Fibroblast of lung (primary cell): Measurements from ENCODE around the gene BCAS3. TPM values are rescaled to one million over a fixed set of nuclear protein-coding genes. Genes with fewer than 3 reads are reported as not detected.

Source experiments
- DNase-seq, 2 donors: peaks; one replicate each; pipeline versions ENCODE4 v3.0.0 to v3.0.0-alpha.2; 2010; ENCODE audit warnings: low read depth in 2 of 2
- H2AFZ ChIP-seq: 2 replicates; pipeline ENCODE4 v1.5.1; 2012; ENCODE audit warnings: low read length, control low read depth, inconsistent platforms
- H3K27ac ChIP-seq: 2 replicates; pipeline ENCODE4 v1.5.1; 2011; ENCODE audit warnings: low read length, control low read depth; ENCODE audit not compliant: insufficient read depth
- H3K27me3 ChIP-seq: 2 replicates; pipeline ENCODE4 v1.5.1; 2011; ENCODE audit warnings: mild to moderate bottlenecking, low read length; ENCODE audit not compliant: control insufficient read depth, insufficient read depth
- H3K36me3 ChIP-seq: 2 replicates; pipeline ENCODE4 v1.5.1; 2011; ENCODE audit warnings: low read length; ENCODE audit not compliant: control insufficient read depth, insufficient read depth
- H3K4me1 ChIP-seq: 2 replicates; pipeline ENCODE4 v1.5.1; 2011; ENCODE audit warnings: low read length; ENCODE audit not compliant: control insufficient read depth, insufficient read depth; ENCODE audit errors: extremely low read depth
- H3K4me2 ChIP-seq: 2 replicates; pipeline ENCODE4 v1.5.1; 2011; ENCODE audit warnings: low read length, control low read depth; ENCODE audit not compliant: insufficient read depth; ENCODE audit errors: extremely low read depth
- H3K4me3 ChIP-seq, 4 experiments: fragments of 200-600 bp in 1 of 4; sonication (generic) in 1 of 4; replicated peaks in 1 of 4; 2 replicates each; pipeline ENCODE4 v1.5.1; 2011 to 2016; ENCODE audit warnings: low read length in 4 of 4, low read depth in 3 of 4, mild to moderate bottlenecking in 3 of 4, control low read depth in 2 of 4, inconsistent platforms in 1 of 4, mixed read lengths in 1 of 4; ENCODE audit not compliant: insufficient read depth in 1 of 4; ENCODE audit errors: control extremely low read depth in 1 of 4
- H3K79me2 ChIP-seq: 2 replicates; pipeline ENCODE4 v1.5.1; 2012; ENCODE audit warnings: mild to moderate bottlenecking, low read length, inconsistent platforms; ENCODE audit not compliant: control insufficient read depth, insufficient read depth
- H3K9ac ChIP-seq: 2 replicates; pipeline ENCODE4 v1.5.1; 2011; ENCODE audit warnings: mild to moderate bottlenecking, low read length, control low read depth; ENCODE audit not compliant: insufficient read depth
- H3K9me3 ChIP-seq: 2 replicates; pipeline ENCODE4 v1.5.1; 2012; ENCODE audit warnings: low read depth, low read length; ENCODE audit not compliant: control insufficient read depth, insufficient read depth
- H4K20me1 ChIP-seq: 2 replicates; pipeline ENCODE4 v1.5.1; 2011; ENCODE audit warnings: low read length; ENCODE audit not compliant: control insufficient read depth, insufficient read depth; ENCODE audit errors: extremely low read depth
- CTCF ChIP-seq, 2 donors: IDR thresholded peaks in 1 of 2; conservative IDR thresholded peaks in 1 of 2; 1 replicate in 1 of 2; 2 replicates in 1 of 2; pipeline ENCODE4 v1.5.1; 2011 to 2012; ENCODE audit warnings: low read length in 2 of 2, control low read depth in 1 of 2, inconsistent platforms in 1 of 2, low read depth in 1 of 2, mild to moderate bottlenecking in 1 of 2
- EZH2 ChIP-seq: IDR thresholded peaks from 2 replicates; pipeline ENCODE4 v1.5.1; 2012; ENCODE audit warnings: low read length, control low read depth, mild to moderate bottlenecking; ENCODE audit errors: missing control alignments
- polyA plus RNA-seq, 2 donors: library from polyadenylated mRNA; depleted of rRNA in 1 of 2; stranded (reverse) in 1 of 2; unstranded in 1 of 2; fragments of >200 nt; gene quantifications; 2 replicates each; pipeline ENCODE4 v1.2.1, GENCODE V29; 2011 to 2012; ENCODE audit warnings: missing spikeins in 1 of 2
- total RNA-seq: library from RNA; depleted of rRNA; stranded (reverse); fragments of >200 nt; gene quantifications from 2 replicates; pipeline ENCODE4 v1.2.1, GENCODE V29; 2014

The BCAS3 gene
- total and polyA plus RNA-seq, 2 donors (not counting 1 experiment from before 2014, with no cell fraction given), result 9.9 to 43.6 TPM

- no peaks in the 10 kb centered on the region for H3K27me3 ChIP-seq
- DNase-seq, result no peak
- TF ChIP-seq EZH2 (no peak), CTCF (conservative IDR thresholded peaks at IDR 0.05 in 1 of 2, IDR thresholded peaks at IDR 0.05 in 1 of 2; ENCODE audit: low read depth in 1 of 2, low read length in 2 of 2) (no peak)
- H3K27ac ChIP-seq, result no peak overlapping the region
- H3K4me2 ChIP-seq, result no peak overlapping the region
- no peaks in the 10 kb centered on the region for H3K9me3 ChIP-seq
- H3K79me2 ChIP-seq, result peaks cover 58% of the 10 kb centered on the region
- H3K9ac ChIP-seq, result no peak overlapping the region
- H3K4me3 ChIP-seq, result no peak overlapping the region
- H3K36me3 ChIP-seq, result peaks cover 2% of the 10 kb centered on the region
- H3K4me1 ChIP-seq, result peaks cover 25% of the 10 kb centered on the region
- no peaks in the 10 kb centered on the region for H4K20me1 ChIP-seq
- no peak overlapping the region for H2AFZ ChIP-seq
These were observed 715.0 kb downstream of the BCAS3 start for GRCh38 chr17:61392679-61393078.

GRCh38 chr17:61393550-61393903 is 715.9 kb downstream of the BCAS3 start:
- Histone ChIP-seq H4K20me1 (no peaks in the 10 kb centered on the region), H3K27me3 (no peaks in the 10 kb centered on the region), H2AFZ (no peak overlapping the region), H3K4me1 (peaks cover 25% of the 10 kb centered on the region), H3K27ac (peak overlapping the region; percentile 97), H3K79me2 (peaks cover 66% of the 10 kb centered on the region), H3K4me2 (peak overlapping the region; percentile 85), H3K4me3 (no peak overlapping the region), H3K9ac (peak overlapping the region; percentile 31), H3K36me3 (peaks cover 2% of the 10 kb centered on the region), H3K9me3 (no peaks in the 10 kb centered on the region)
- TF ChIP-seq EZH2, result no peak
- peak; percentile 34 to 41 for TF ChIP-seq CTCF (conservative IDR thresholded peaks at IDR 0.05 in 1 of 2, IDR thresholded peaks at IDR 0.05 in 1 of 2; ENCODE audit: low read depth in 1 of 2, low read length in 2 of 2)
- DNase-seq, result peak in 1 of 2 donors; percentile 37

DNA sequence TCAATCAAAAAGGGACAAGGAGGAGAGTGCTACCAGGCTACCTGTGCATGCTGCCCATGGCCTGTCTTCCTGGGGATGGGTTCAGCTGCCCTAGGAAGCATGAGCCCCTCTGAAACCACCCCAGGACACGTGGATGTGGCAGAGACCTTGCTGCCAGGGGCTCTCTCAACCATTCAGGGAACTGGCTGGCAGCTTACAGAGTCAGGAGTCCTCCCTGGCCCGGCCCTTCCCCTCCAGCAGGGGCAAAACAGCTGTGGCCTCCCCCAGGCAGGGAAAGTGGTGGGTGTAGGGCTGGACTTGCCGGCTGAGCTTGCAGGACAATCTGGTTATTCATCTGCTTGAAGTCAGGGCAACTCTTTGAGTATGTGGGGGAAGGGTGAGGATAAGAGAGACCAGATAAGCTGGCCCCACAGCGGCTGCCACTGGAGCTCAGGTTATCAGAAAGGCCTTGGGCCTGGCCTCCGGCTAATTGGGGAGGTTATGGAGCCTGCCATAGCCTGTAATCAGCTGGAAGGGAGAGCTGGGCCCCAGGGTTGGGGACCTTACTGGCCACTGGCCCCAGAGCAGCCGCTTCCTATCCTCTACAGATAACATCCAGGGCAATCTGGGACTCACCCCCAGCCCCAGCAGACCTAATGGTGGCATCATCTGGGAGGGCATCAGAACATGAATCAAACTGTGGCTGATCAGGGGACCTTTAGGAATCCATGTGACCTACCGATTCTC is 716.4 kb downstream of the BCAS3 start:
- Histone ChIP-seq H3K4me3 (peak overlapping the region; percentile 4 to 83 (median 32)), H3K79me2 (peaks cover 72% of the 10 kb centered on the region), H3K4me1 (peaks cover 25% of the 10 kb centered on the region), H3K4me2 (peak overlapping the region; percentile 85), H4K20me1 (no peaks in the 10 kb centered on the region), H3K27me3 (no peaks in the 10 kb centered on the region), H2AFZ (no peak overlapping the region), H3K36me3 (peaks cover 3% of the 10 kb centered on the region), H3K27ac (peak overlapping the region; percentile 97), H3K9me3 (no peaks in the 10 kb centered on the region), H3K9ac (peak overlapping the region; percentile 95)
- TF ChIP-seq EZH2, result no peak
- TF ChIP-seq CTCF (conservative IDR thresholded peaks at IDR 0.05 in 1 of 2, IDR thresholded peaks at IDR 0.05 in 1 of 2; ENCODE audit: low read depth in 1 of 2, low read length in 2 of 2), result no peak
- peak; percentile 49 to 61 for DNase-seq
